Muscle of arm (tissue), 12 donors: ENCODE measurements around the gene PDE8B. TPM values are rescaled to one million over a fixed set of nuclear protein-coding genes. Genes with fewer than 3 reads are reported as not detected.

Source experiments
- DNase-seq: peaks from one replicate; pipeline ENCODE4 v3.0.0-alpha.2; 2013
- polyA plus RNA-seq, 12 donors: library from polyadenylated mRNA; unstranded; fragments of 120-200 nt; gene quantifications; one replicate each; pipeline ENCODE4 v1.2.1, GENCODE V29; 2013; ENCODE audit not compliant: insufficient read length in 12 of 12

Gene PDE8B
- polyA plus RNA-seq, 12 donors, result 2.0 to 30.1 (median 3.8) TPM; not detected in 1

GRCh38 chr5:77182367-77182766, 28.1 kb upstream of the PDE8B start:
- no peak for DNase-seq

GRCh38 chr5:77186652-77187370, 23.7 kb upstream of the PDE8B start:
- no peak for DNase-seq

DNA sequence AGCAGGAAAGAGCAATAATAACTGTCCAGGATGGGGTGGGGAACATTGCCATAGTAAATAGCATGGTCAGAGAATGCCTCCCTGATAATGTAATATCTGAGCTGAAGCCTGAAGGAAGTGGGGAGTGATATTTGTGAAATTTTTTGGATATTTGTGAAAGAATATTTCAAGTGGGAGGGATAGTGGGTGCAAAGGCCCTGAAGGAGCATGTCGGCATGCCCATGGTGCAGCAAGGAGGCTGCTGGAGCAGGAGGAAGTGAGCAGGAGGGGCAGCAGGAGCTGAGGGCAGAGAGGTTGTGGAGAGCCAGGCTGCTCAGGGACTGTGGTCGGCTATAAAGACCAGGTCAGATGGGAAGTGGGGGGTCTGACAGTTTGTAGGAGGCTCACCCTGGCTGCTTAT, 21.1 kb upstream of the PDE8B start:
- DNase-seq, result no peak

DNA sequence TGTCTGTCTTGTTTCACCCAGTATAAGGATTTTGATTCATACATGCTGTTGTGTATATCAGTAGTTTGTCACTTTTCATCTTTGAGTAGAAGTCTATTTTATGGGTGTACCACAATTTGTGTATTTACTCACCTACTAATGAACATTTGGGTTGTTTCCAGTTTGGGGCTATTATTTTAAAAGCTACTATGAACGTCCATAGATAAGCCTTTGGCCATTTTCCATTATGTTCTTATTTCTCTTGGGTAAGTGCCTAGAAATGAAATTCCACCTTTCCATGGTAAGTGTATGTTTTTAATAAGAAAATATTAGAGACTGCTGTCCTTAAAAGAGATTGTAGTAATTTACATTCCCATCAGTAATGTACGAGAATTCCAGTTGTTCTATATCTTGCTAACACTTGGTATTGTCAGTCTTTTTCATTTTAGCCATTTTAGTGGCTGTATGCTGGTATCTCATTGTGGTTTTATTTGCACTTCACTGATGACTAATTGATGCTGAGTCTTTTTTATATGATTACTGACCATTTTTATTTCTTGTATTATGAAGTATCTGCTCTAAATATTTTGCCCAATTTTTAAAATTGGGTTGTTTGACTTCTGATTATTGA, 17.9 kb upstream of the PDE8B start:
- DNase-seq, result no peak

GRCh38 chr5:77194762-77195161, 15.7 kb upstream of the PDE8B start:
- DNase-seq, result no peak

- DNase-seq, result no peak
Observed at GRCh38 chr5:77197840-77198554, 12.5 kb upstream of the PDE8B start.

DNA sequence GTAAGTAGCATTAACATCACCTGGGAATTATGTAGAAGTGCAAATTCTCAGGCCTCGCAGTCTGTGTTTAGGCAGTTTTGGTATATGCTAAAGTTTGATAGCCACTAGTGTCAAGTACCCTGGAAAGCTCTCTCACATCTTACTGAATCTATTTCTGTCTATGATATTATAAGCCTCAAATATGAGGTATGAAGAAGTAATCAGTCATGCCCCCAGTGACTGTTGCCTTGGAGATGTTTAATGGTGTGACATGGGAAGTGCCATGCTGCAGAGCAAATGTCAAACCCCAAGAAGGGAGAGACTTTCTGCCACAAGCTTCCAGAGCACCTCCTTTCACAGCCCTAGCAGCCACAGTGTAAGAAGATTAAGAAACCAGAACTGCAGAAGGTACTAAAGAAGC, 9.8 kb upstream of the PDE8B start:
- DNase-seq, result no peak

DNA sequence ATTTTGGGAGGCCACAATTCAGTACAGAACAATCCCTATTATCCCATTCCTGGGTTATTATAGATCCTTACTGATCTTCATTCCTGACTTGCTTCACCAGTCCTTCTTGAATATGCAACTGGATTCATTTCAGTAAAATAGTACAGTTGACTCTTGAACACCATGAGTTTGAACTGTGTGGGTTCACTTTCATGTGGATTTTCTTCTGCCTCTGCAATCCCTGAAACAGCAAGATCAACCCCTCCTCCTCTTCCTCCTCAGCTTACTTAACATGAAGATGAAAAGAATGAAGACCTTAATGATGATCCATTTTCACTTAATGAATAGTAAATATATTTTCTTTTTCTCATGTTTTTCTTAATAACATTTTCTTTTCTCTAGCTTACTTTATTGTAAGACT, 8.3 kb upstream of the PDE8B start:
- DNase-seq, result no peak

- no peak for DNase-seq
Observed at GRCh38 chr5:77204967-77205366, 5.5 kb upstream of the PDE8B start.

- DNase-seq, result no peak
Observed at GRCh38 chr5:77208507-77209163, 1.8 kb upstream of the PDE8B start.

- no peak for DNase-seq
Observed at GRCh38 chr5:77209495-77210090, 887 bp upstream of the PDE8B start.

DNA sequence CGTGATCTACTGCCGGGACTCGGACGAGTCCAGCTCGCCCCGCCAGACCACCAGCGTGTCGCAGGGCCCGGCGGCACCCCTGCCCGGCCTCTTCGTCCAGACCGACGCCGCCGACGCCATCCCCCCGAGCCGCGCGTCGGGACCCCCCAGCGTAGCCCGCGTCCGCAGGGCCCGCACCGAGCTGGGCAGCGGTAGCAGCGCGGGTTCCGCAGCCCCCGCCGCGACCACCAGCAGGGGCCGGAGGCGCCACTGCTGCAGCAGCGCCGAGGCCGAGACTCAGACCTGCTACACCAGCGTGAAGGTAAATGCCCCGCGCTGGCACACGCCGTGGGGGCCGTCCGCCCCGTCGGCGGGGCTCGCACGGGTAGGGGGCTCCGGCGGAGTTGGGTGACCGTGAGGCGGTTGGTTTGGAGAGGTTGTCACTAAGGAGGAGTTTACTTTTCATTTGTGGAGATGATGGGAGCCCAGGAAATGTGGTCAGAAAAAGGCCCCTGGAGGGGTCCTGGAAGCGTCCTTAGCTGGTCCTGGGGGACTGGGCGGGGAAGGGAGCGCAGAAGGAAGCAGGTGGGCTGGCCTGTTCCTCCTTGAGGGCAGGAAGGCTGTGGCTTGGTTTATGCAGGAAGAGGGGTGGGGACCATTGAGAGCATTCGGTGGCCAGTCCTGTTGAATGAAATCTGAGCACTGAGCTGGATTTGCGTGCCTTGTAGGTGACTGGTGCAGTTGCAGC, 647 bp downstream of the PDE8B start:
- DNase-seq, result no peak

DNA sequence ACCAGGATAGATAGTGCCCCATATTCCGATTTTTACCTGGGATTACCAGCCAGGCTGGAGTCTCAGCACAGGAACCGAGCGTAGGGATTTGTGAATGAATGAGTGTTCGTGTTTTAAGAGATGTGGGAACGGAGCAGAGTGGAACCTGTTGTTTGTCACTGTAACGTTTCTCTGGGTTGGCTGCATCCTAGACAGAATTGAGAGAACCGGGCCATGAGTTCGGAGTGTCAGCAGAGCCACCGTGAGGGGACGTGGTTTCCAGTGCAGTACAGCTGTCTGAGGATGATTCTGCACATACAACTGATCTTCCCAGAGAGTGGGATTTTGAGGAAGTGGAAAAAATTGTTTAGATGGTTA, 1.2 kb downstream of the PDE8B start:
- no peak for DNase-seq

GRCh38 chr5:77213601-77214000, 3.1 kb downstream of the PDE8B start:
- no peak for DNase-seq

DNA sequence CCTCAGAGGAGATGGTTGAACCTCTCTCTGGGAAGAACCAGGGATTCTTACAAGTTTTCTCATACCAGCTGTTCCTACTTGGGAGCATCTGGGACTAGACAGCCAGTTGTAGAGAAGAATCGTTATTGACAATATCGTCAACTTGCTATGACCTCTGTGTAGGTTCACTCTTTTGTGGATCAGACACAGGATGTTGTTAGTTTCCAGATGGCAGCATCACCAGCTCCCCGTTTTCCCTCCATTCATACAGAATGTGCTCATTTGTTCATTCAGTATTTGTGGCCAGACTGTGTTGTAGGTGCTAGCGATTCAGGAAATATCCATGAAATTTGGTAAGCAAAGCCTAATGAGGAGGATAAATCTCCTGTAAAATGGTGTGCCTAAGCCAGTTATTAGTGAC, 3.7 kb downstream of the PDE8B start:
- no peak for DNase-seq

DNA sequence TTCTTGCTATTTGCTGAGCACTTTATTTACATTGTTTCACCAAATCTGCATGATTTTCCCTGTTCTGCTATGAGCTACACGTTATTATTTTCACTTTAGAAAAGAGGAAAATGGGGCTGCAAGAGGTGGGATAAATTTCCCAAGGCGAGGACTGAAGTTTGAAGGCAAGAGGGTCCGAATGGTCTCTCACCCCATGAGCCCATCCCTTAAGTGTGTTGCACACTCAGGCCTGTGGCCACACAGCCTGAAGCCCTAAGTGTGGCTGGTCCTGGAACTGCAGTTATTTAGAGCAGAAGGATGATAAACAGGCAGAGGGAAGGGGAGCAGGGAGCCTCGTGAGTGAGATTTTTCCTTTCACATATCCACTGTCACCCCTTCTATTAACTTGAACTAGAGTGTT, 7.8 kb downstream of the PDE8B start:
- no peak for DNase-seq

- DNase-seq, result no peak
Observed at GRCh38 chr5:77221115-77221514, 10.6 kb downstream of the PDE8B start.

DNA sequence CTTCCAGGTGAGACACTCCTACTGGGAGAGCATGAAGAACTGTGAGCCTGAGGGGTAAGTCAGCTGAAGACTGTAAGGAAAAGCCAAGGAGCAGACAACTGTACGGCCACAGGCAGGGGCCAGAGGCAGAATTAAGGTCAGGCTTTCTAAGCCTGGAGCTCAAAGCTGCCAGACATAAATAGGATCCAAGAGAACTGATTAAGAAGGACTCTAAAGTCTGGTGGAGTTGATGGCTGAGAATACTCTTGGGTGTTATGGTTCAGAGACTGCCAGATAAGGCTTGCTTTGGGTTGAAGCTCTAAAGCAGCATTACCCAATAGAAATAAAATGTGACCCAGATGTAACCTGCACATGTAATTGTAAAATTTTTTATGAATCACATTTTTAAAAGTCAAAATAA, 12.2 kb downstream of the PDE8B start:
- no peak for DNase-seq

GRCh38 chr5:77223653-77224052, 13.2 kb downstream of the PDE8B start:
- DNase-seq, result no peak

GRCh38 chr5:77224672-77225355, 14.3 kb downstream of the PDE8B start:
- no peak for DNase-seq

DNA sequence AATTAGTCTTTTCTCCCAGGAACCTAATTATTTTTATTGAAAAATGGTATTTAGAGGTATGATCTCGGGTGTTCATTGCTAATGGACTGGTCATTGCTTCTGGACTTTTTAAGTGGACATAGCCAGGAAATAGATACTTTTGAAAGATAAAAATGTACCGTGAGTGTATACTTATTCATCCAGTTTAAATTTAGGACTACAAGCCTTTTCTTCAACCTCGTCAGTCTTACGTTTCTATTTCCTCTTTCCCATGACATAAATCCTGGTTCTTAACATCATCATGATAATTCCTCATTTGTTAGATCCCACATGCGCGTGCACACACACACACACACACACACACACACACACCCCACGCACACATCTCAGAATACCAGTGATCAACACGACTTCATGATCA, 15.1 kb downstream of the PDE8B start:
- no peak for DNase-seq
